ENCODE measurements around the gene NAT16. TPM values are rescaled to one million over a fixed set of nuclear protein-coding genes. Genes with fewer than 3 reads are reported as not detected.

NAT16 gene
- total and polyA plus RNA-seq, 2 of the 13 experiments (the other 11 are each of a cell fraction or from before 2014, with no cell fraction given) = 0.04 TPM; not detected in 1

DNA sequence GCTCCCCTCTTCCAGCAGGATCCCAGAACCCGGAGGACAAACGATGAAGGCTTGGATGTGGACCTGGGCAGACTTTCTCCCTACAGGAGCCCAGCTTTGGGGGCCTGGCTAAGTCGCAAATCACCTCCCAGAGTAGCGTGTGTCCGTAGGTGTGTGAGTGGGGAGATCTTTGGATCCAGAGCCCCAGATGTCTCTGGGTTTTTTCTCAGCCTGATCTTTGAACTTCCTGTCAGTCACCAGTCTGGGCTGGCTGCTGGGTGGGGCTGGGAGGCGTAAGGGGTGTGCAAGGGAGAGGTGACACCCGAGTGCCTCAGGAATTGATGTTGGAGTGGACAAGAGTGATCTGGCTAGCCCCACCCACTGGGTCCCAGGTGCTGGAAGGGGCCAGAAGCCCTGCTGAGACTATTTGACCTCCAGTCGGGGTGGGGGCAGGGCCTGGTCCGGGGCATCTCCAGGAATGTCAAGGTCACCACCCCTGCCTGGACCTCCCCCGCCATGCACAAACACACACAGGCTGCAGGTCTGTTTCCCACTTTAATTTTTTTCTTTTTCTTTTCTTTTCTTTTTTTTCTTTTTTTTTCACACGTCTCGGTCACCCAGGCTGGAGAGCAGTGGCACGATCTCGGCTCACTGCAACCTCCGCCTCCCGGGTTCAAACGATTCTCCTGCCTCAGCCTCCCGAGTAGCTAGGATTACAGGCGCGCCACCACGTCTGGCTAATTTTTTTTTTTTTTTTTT lies 20.9 kb upstream of the NAT16 start, which contains the start of gene MOGAT3 (continued):
- TF ChIP-seq GATAD1 (CRISPR knock-in tag; IDR thresholded peaks at IDR 0.05) = peak; percentile 51; the same call in 1 of the 2 replicates
- TF ChIP-seq, protein P1, sequence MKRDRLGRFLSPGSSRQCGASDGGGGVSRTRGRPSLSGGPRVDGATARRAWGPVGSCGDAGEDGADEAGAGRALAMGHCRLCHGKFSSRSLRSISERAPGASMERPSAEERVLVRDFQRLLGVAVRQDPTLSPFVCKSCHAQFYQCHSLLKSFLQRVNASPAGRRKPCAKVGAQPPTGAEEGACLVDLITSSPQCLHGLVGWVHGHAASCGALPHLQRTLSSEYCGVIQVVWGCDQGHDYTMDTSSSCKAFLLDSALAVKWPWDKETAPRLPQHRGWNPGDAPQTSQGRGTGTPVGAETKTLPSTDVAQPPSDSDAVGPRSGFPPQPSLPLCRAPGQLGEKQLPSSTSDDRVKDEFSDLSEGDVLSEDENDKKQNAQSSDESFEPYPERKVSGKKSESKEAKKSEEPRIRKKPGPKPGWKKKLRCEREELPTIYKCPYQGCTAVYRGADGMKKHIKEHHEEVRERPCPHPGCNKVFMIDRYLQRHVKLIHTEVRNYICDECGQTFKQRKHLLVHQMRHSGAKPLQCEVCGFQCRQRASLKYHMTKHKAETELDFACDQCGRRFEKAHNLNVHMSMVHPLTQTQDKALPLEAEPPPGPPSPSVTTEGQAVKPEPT (CRISPR knock-in tag; IDR thresholded peaks at IDR 0.05; ENCODE audit: low read depth) = no peak
- TF ChIP-seq TP53 (CRISPR knock-in tag; conservative IDR thresholded peaks at IDR 0.05) = no peak
- TF ChIP-seq, protein P2, sequence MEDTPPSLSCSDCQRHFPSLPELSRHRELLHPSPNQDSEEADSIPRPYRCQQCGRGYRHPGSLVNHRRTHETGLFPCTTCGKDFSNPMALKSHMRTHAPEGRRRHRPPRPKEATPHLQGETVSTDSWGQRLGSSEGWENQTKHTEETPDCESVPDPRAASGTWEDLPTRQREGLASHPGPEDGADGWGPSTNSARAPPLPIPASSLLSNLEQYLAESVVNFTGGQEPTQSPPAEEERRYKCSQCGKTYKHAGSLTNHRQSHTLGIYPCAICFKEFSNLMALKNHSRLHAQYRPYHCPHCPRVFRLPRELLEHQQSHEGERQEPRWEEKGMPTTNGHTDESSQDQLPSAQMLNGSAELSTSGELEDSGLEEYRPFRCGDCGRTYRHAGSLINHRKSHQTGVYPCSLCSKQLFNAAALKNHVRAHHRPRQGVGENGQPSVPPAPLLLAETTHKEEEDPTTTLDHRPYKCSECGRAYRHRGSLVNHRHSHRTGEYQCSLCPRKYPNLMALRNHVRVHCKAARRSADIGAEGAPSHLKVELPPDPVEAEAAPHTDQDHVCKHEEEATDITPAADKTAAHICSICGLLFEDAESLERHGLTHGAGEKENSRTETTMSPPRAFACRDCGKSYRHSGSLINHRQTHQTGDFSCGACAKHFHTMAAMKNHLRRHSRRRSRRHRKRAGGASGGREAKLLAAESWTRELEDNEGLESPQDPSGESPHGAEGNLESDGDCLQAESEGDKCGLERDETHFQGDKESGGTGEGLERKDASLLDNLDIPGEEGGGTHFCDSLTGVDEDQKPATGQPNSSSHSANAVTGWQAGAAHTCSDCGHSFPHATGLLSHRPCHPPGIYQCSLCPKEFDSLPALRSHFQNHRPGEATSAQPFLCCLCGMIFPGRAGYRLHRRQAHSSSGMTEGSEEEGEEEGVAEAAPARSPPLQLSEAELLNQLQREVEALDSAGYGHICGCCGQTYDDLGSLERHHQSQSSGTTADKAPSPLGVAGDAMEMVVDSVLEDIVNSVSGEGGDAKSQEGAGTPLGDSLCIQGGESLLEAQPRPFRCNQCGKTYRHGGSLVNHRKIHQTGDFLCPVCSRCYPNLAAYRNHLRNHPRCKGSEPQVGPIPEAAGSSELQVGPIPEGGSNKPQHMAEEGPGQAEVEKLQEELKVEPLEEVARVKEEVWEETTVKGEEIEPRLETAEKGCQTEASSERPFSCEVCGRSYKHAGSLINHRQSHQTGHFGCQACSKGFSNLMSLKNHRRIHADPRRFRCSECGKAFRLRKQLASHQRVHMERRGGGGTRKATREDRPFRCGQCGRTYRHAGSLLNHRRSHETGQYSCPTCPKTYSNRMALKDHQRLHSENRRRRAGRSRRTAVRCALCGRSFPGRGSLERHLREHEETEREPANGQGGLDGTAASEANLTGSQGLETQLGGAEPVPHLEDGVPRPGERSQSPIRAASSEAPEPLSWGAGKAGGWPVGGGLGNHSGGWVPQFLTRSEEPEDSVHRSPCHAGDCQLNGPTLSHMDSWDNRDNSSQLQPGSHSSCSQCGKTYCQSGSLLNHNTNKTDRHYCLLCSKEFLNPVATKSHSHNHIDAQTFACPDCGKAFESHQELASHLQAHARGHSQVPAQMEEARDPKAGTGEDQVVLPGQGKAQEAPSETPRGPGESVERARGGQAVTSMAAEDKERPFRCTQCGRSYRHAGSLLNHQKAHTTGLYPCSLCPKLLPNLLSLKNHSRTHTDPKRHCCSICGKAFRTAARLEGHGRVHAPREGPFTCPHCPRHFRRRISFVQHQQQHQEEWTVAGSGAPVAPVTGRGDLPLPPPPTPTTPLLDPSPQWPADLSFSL (CRISPR knock-in tag; IDR thresholded peaks at IDR 0.05) = no peak
- TF ChIP-seq, protein P3, sequence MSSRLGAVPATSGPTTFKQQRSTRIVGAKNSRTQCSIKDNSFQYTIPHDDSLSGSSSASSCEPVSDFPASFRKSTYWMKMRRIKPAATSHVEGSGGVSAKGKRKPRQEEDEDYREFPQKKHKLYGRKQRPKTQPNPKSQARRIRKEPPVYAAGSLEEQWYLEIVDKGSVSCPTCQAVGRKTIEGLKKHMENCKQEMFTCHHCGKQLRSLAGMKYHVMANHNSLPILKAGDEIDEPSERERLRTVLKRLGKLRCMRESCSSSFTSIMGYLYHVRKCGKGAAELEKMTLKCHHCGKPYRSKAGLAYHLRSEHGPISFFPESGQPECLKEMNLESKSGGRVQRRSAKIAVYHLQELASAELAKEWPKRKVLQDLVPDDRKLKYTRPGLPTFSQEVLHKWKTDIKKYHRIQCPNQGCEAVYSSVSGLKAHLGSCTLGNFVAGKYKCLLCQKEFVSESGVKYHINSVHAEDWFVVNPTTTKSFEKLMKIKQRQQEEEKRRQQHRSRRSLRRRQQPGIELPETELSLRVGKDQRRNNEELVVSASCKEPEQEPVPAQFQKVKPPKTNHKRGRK (CRISPR knock-in tag; IDR thresholded peaks at IDR 0.05) = no peak
- TF ChIP-seq ZNF780A (CRISPR knock-in tag; IDR thresholded peaks at IDR 0.05) = 0 out of 2 replicates have a peak, but pooled peaks have one; percentile 53
- no peak for TF ChIP-seq FOSL1 (CRISPR knock-in tag; IDR thresholded peaks at IDR 0.05; ENCODE audit: borderline replicate concordance)
- no peak for TF ChIP-seq CCAR2 (optimal IDR thresholded peaks at IDR 0.05; ENCODE audit: low read depth, low read length)
- TF ChIP-seq, protein P4, sequence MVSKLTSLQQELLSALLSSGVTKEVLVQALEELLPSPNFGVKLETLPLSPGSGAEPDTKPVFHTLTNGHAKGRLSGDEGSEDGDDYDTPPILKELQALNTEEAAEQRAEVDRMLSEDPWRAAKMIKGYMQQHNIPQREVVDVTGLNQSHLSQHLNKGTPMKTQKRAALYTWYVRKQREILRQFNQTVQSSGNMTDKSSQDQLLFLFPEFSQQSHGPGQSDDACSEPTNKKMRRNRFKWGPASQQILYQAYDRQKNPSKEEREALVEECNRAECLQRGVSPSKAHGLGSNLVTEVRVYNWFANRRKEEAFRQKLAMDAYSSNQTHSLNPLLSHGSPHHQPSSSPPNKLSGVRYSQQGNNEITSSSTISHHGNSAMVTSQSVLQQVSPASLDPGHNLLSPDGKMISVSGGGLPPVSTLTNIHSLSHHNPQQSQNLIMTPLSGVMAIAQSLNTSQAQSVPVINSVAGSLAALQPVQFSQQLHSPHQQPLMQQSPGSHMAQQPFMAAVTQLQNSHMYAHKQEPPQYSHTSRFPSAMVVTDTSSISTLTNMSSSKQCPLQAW (CRISPR knock-in tag; IDR thresholded peaks at IDR 0.05) = peak; percentile 69
- TF ChIP-seq SRSF9 (IDR thresholded peaks at IDR 0.05; ENCODE audit: borderline replicate concordance, insufficient read depth, low read depth, low read length, poor library complexity, severe bottlenecking) = no peak
- peak; percentile 55; the same call in 1 of the 2 replicates for TF ChIP-seq YEATS4 (CRISPR knock-in tag; IDR thresholded peaks at IDR 0.05; ENCODE audit: borderline replicate concordance)
- no peak for TF ChIP-seq KAT7 (CRISPR knock-in tag; IDR thresholded peaks at IDR 0.05; ENCODE audit: borderline replicate concordance)
- TF ChIP-seq ZNF292 (CRISPR knock-in tag; IDR thresholded peaks at IDR 0.05; ENCODE audit: borderline replicate concordance, low read depth) = 0 out of 2 replicates have a peak, but pooled peaks have one; percentile 40
- no peak for TF ChIP-seq ZNF367 (CRISPR knock-in tag; IDR thresholded peaks at IDR 0.05; ENCODE audit: borderline replicate concordance)
- TF ChIP-seq SIX4 (CRISPR knock-in tag; IDR thresholded peaks at IDR 0.05) = peak; percentile 75
- TF ChIP-seq TGIF2 (CRISPR knock-in tag; IDR thresholded peaks at IDR 0.05) = no peak
- TF ChIP-seq RBM39 (IDR thresholded peaks at IDR 0.05; ENCODE audit: low read depth, low read length, poor library complexity, severe bottlenecking) = no peak
